Subcutaneous adipose tissue (tissue), 4 donors: Measurements from ENCODE around the gene PIGH. TPM values are rescaled to one million over a fixed set of nuclear protein-coding genes. Genes with fewer than 3 reads are reported as not detected.

Source experiments
- CTCF ChIP-seq: fragments of 450-650 bp; IDR thresholded peaks from one replicate; pipeline ENCODE4 v1.5.1; 2016; ENCODE audit warnings: low read depth, mild to moderate bottlenecking, control low read depth, antibody characterized with exemption, moderate library complexity
- total RNA-seq, 4 donors: library from RNA; depleted of rRNA; stranded (reverse); fragments of >200 nt; gene quantifications; one replicate each; pipeline ENCODE4 v1.1.0, GENCODE V29; 2016

The PIGH gene
- total RNA-seq, 4 donors from 2014 or later: 17.4 to 25.5 (median 24.3) TPM

- no peak for TF ChIP-seq CTCF
These were observed 38.6 kb upstream of the PIGH start for GRCh38 chr14:67638642-67639041.

GRCh38 chr14:67636361-67636919 lies 36.4 kb upstream of the PIGH start:
- TF ChIP-seq CTCF: no peak

GRCh38 chr14:67633451-67634147 lies 33.5 kb upstream of the PIGH start:
- no peak for TF ChIP-seq CTCF

GRCh38 chr14:67630938-67631337 lies 30.9 kb upstream of the PIGH start:
- no peak for TF ChIP-seq CTCF

- no peak for TF ChIP-seq CTCF
These were observed 30.1 kb upstream of the PIGH start for GRCh38 chr14:67630186-67630585.

- no peak for TF ChIP-seq CTCF
These were observed 27.5 kb upstream of the PIGH start for GRCh38 chr14:67627519-67627918.

- TF ChIP-seq CTCF: no peak
These were observed 23.0 kb upstream of the PIGH start for GRCh38 chr14:67623114-67623513.
